ENCODE data around the gene SKI.

SKI gene

DNA sequence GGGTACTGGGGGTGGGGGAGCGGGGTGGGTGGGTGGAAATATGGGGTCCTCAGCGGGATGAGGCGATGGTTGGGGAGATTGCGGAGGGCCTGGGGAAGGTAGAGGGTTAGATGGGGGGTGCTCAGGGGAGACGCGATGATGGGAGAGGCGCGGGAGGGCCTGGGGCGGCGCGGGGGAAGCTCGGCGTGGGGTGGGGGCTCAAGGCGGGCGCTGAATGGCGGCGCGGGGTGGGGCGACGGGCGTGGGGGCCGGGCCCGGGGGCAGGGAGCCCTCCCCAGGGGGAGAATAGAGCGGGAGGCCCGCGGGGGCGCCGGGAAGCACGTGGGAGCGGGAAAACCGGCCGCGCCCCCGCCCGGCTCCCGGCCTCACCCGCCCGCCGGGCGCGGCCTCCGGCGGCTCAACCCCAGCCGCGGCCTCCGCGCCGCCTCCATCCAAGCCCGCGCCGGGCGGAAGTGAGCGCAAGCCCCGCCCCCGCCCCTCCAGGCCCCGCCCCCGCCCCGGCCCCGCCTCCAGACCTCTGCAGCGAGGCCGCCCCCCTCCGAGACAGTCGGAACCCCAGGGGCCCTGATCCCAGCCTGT, 33.7 kb upstream of the SKI start, which contains the start of gene FAAP20:
TSS of gene FAAP20 (minus strand) at position 454 of the 579 bp plus-strand sequence. CDS start at position 431, 23 bp downstream.
- peak in 1 of 2 donors; percentile 41 for DNase-seq (ENCODE audit: low read depth in 2 of 2)

GRCh38 chr1:2194898-2195673, 33.0 kb upstream of the SKI start:
- peak; percentile 64 to 76 for DNase-seq (ENCODE audit: low read depth in 2 of 2)

DNA sequence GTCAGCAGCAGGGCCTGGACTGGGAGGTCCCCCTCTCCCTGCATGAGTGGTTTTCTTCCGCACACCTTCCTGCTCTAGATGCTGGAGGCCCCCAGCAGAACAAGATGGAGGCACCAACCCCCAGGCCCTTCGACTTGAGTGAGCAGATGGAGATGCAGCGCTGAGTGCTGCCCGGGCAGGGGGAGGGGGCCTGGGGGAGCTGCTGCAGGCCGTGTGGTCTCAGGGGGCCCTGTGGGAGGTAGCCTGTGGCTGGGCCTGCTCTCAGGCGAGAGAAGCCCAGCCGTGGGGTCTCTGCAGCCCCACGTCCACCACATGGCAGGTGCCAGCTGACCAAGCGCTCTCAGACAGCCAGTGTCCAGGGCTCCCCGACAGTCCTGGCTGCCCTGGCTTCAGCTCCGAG, 32.3 kb upstream of the SKI start:
- no peak for DNase-seq (ENCODE audit: low read depth in 2 of 2)

DNA sequence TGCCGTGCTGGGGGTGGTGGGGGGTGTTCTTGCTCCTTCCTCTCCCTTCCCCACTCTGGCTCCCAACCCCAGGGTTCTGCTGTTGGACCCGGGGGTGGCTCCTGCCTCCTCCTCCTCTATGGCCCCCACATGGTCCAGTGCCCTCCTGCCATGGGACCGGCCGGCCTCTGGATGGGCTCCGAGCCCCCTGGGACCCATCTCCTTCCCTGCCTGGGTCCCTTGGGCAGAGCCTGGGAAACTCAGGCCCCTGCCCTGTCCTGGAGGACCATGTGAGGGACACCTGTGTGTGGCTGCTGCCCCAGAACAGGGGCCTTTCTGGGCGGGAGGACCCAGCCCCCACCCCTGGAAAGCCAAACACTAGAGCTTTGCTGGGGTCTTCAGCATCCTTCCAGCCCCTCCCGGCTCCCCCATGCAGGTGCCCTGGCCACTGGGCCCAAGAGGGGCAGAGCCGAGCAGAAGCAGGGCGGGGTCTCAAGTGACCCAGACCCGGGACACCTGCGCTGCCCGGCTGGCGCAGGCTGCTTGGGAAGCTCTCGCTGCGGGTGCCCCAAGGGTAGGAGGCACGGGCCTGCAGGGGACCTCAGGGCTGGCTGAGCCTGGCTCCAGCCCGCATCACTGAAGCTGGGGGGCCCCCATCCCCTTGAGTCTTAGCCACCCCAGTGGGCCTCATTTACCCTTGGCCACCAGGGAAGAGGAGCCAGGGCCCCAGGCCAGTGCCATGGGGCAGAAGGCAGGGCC, 31.0 kb upstream of the SKI start:
- DNase-seq (ENCODE audit: low read depth in 2 of 2): no peak

DNA sequence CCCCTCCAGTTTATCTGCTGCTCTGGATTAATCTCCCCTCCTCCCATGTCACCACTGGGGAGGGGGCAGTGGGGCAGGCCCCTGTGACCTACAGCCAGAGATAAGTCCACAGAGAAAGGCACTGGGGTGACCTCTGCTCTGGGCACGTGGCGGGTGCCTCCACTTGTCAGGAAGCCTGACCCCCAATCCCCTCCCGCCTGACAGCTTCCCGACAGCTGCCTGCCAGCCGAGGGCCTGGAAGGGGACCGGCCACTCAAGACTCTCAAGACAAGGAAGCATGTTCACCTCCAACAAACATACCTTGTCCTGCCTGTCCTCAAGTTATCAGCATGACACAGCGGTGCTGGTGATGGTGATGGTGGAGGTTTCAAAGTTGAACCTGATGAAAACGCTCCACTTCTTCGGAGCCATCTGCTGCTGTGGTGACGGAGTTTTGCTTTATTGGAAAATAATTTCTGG, 30.4 kb upstream of the SKI start:
- DNase-seq (ENCODE audit: low read depth in 2 of 2): no peak

DNA sequence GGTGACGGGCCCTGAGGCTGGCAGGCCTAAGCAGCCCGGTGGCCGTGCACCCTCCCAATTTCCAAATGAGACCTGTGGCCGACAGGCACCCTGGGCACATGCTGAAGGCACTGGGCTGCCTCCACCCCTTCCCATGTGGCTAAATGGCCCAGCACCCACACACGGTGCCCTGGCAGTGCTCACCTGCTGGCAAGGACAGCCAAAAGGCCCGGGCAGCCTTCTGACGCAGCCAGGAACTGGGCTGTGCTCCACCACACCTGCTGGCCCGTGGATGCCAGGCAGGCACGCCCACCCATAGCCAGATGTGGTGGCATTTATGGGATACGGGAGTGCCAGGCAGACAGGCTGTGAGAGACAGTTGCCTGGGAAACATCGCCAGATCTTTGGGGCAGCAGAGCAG, 29.5 kb upstream of the SKI start:
- DNase-seq (ENCODE audit: low read depth in 2 of 2): no peak

DNA sequence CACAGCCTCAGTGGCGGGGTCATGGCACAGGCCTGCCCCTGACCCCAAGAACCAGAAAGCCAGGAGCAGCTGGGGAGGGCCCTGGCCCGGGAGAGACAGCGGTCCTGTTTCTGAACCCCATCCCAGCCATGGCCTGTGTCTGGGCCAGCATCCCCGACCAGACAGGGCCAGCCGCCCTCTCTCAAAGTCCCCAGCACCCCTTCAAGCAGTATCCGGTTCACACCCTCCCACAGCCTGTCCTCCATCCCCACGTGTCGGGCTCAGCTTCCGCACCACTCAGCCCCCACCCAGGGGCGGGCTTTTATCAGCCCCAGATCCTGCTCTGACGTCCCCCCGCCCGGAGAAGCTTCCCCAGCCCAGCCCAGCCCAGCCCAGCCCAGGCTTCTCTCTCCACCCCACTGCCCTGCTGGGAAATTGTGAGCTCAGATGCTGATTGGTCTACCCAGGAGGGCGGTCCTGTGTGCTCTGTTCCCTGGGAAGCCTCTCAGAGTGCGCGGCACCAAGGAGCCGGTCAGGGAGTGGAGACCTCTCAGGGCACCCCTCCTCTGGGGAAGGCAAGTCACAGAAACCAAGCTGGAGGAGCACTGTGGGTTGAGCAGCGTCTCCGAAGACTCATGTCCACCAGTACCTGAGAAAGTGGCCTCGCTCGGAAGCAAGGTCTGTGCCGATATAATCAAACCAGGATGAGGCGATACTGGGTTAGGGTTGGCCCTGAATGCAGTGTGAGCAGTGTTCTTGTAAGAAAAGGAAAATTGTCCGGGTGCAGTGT, 28.9 kb upstream of the SKI start:
- DNase-seq (ENCODE audit: low read depth in 2 of 2): peak; percentile 59 to 68

DNA sequence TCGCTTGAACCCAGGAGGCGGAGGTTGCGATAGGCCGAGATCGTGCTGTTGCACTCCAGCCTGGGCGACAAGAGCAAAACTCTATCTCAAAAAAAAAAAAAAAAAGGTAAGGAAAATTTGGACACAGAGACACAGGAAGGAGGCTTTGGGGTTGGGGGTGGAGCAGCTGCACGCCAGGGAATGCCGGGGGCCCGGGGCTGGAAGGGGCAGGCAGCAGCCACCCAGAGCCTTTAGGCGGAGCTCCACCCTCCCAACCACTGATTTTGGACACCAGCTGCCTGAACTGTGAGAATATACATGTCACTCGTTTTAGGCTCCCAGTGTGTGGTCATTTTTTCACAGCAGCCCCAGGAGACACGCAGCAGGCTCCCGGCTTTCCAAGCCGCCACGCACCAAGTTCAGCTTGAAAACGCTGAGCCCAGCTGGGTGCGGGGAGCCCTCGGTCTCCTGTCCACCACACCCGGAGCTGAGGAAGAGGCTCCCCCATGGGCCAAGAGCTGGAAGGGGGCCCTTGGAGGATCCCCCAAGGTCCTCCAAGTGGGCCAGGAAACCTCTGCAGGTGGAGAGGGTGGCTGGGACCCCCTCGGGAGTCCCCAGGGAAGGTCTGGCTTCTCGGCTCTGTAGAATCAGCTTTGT, 27.7 kb upstream of the SKI start:
- no peak for DNase-seq (ENCODE audit: low read depth in 2 of 2)

DNA sequence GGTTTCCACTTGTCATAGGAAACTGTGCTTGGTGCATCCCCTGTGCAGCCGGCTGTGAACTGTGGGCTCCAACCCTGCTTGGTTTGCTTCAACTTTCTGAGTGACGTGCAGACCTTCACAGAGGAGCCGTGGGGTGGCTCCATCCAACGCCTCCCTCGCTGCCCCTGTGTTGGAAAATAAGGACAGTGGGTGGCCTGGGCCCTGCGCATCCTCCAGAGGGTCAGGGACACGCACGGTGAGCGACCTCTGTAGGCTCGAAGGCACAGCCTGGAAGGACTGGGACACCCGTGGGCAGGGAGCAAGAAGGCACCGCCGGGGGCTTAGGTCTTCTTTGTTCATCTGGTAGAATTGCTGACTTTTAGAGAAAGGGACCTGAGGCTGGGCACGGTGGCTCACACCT, 27.1 kb upstream of the SKI start:
- no peak for DNase-seq (ENCODE audit: low read depth in 2 of 2)

GRCh38 chr1:2202008-2202575, 26.0 kb upstream of the SKI start:
- no peak for DNase-seq (ENCODE audit: low read depth in 2 of 2)

DNA sequence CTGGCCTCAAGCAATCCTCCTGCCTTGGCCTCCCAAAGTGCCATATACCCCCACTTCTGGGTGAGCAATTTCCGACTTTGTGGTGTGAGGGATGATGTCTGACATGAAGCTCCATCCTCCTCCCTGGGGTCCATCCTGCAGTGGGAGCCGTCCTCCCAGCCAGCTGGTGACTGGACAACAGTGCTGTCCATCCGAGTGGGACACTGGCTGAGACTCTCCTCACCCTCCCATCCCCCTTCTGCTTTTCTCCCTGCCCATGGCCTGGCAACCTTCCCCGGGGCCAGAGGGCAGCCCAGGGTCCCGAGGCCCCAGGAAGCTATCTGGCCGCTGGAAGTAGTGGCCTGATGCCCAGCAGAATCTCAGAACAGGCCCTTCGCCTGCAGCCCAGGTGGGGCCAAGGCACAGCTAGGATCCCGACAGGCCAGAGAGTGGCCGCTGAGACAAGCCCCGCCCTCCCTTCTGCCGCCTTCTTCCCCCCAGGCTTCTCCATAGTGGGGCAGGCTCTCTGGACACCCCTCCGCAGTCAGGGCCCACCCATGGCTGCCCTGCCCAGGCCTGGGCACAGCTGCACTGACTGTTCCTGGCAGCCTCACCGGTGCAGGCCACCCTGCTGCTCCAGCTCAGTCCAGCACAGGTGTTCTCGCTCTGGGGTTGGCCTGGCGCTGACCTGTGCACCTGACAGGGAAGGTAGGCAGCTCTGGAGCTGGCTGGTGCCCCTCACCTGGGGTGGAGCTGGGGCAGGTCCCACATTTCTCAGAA, 25.1 kb upstream of the SKI start:
- DNase-seq (ENCODE audit: low read depth in 2 of 2): no peak

GRCh38 chr1:2203671-2204414, 24.3 kb upstream of the SKI start:
- no peak for DNase-seq (ENCODE audit: low read depth in 2 of 2)

- no peak for DNase-seq (ENCODE audit: low read depth in 2 of 2)
Measured at GRCh38 chr1:2204415-2205190, 23.5 kb upstream of the SKI start.

- DNase-seq (ENCODE audit: low read depth in 2 of 2): peak; percentile 86 to 92
Measured at GRCh38 chr1:2205191-2205952, 22.7 kb upstream of the SKI start.

GRCh38 chr1:2206813-2207487, 21.2 kb upstream of the SKI start:
- no peak for DNase-seq (ENCODE audit: low read depth in 2 of 2)

DNA sequence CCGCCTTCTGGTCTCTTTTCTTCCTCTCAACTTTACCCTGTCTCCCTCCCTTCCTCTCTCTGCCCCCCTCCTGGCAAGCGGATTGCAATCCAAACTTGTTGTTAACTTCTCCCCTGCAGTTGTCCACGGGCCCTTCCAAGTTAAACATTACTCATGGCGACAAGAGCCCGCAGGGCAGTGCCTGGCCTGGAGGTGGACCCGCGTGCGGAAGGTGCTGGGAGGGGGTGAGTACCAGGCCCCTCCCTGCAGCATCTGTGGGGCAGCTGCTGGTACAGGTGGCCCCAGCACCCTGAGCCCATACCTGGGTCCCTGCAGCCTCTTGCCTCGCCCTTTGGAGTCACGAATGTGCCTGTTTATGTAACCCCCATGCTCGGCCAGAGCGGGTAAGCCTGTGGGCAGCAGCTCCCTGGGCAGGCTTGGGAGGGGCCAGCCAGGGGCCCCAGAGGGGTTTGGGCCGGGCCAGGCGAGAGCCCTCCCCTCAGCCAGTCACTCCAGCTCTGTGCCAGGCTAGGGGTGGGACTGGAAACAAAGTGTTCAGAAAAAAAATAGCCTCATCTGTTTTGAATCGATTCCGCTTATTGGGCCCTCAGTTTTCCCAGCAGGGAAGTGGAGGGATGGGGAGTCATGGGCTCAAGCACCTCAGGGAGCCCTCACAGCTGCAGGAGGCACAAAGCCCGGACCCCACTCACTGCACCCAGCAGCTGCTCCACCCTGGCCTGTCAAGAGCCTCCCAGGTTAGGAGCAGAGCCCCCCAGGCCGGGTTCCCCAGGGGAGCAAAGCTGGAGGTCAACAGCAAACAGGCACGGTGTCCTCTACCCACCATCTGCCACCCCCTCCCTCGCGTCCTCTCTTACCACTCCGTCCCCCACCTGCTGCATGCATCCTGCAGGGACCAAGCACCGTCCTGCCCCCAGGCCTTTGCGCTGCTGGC, 19.5 kb upstream of the SKI start:
- DNase-seq (ENCODE audit: low read depth in 2 of 2): no peak
